ENCODE measurements around the gene HOXC13.

HOXC13 gene

DNA sequence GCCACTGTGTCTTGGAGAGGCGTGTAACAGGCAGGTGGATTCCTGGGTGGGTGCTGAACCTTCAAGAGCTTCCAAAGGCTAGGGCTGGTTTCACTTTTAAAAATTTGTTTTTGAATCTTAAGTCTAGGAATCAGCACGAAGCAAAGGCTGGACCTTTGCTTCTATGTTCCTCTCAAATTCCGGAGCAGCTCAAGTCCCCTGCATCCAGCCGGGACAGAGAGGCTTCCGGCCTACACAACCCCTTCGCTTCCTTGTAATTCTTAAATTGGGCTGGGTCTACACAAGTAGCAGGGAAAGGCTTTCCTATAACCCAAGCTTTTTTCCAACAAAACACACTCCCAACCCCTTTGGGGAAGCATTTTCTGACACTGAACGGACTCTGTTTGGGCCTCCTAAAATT, 24.4 kb downstream of the HOXC13 start:
- Histone ChIP-seq H3K4me3 (ENCODE audit: control insufficient read depth in 1 of 7, extremely low read depth in 1 of 7, insufficient read depth in 4 of 7, low read depth in 2 of 7, low read length in 6 of 7) (no peak overlapping the region), H3K36me3 (ENCODE audit: control insufficient read depth in 4 of 4, insufficient read depth in 4 of 4, low read length in 3 of 4) (no peaks in the 10 kb centered on the region), H3K27me3 (replicated peaks in 2 of 5; ENCODE audit: control insufficient read depth in 4 of 5, insufficient read depth in 5 of 5, low read length in 4 of 5) (peaks cover 34 to 100% (median 71%) of the 10 kb centered on the region in 5 experiments), H3K4me1 (ENCODE audit: control extremely low read depth in 1 of 4, control insufficient read depth in 4 of 4, insufficient read depth in 4 of 4, low read length in 3 of 4) (peaks cover 0 to 9% (median 2%) of the 10 kb centered on the region in 4 experiments), H3K27ac (ENCODE audit: insufficient read depth in 1 of 2, low read depth in 1 of 2, low read length in 2 of 2, poor library complexity in 1 of 2, severe bottlenecking in 2 of 2) (no peak overlapping the region), H3K9me3 (ENCODE audit: control extremely low read depth in 1 of 5, control insufficient read depth in 4 of 5, insufficient read depth in 2 of 5, low read depth in 1 of 5, low read length in 4 of 5) (peaks cover 0 to 11% (median 0%) of the 10 kb centered on the region in 5 experiments)
- ChIA-PET CTCF (interaction anchor here (1.4 to 2.1 kb wide), 2 partner anchors 22 to 30 kb away, joined by 4 to 5 read pairs; partner anchors contain the start of gene HOXC10), POLR2A (no interaction called here)
- 8% methylated on average over 6 of the region's 7 CpGs for whole genome bisulfite sequencing (ENCODE audit: insufficient coverage)
- no peak for DNase-seq

GRCh38 chr12:53963434-53964314, 25.0 kb downstream of the HOXC13 start:
- WGBS (ENCODE audit: insufficient coverage) = 5% methylated on average over 25 of the region's 38 CpGs
- H3K27ac ChIP-seq (ENCODE audit: insufficient read depth in 1 of 2, low read depth in 1 of 2, low read length in 2 of 2, poor library complexity in 1 of 2, severe bottlenecking in 2 of 2) = no peak overlapping the region
- peaks cover 0 to 11% (median 0%) of the 10 kb centered on the region in 5 experiments for H3K9me3 ChIP-seq (ENCODE audit: control extremely low read depth in 1 of 5, control insufficient read depth in 4 of 5, insufficient read depth in 2 of 5, low read depth in 1 of 5, low read length in 4 of 5)
- ChIA-PET POLR2A (no interaction called here), CTCF (interaction anchor here (1.1 to 1.4 kb wide), 2 partner anchors 21 to 39 kb away, joined by 3 to 4 read pairs; partner anchors contain the start of gene HOXC10)
- H3K27me3 ChIP-seq (replicated peaks in 2 of 5; ENCODE audit: control insufficient read depth in 4 of 5, insufficient read depth in 5 of 5, low read length in 4 of 5) = peaks cover 34 to 100% (median 68%) of the 10 kb centered on the region in 5 experiments
- H3K4me1 ChIP-seq (ENCODE audit: control extremely low read depth in 1 of 4, control insufficient read depth in 4 of 4, insufficient read depth in 4 of 4, low read length in 3 of 4) = peaks cover 0 to 9% (median 2%) of the 10 kb centered on the region in 4 experiments
- no peak for DNase-seq
- no peaks in the 10 kb centered on the region for H3K36me3 ChIP-seq (ENCODE audit: control insufficient read depth in 4 of 4, insufficient read depth in 4 of 4, low read length in 3 of 4)
- H3K4me3 ChIP-seq (ENCODE audit: control insufficient read depth in 1 of 7, extremely low read depth in 1 of 7, insufficient read depth in 4 of 7, low read depth in 2 of 7, low read length in 6 of 7) = no peak overlapping the region

- WGBS (ENCODE audit: insufficient coverage) = 0% methylated on average over 1 of the region's 2 CpGs
- CTCF ChIA-PET = interaction anchor here (1.1 to 1.4 kb wide), 2 partner anchors 21 to 39 kb away, joined by 3 to 4 read pairs; partner anchors contain the start of gene HOXC10
- Histone ChIP-seq H3K27ac (ENCODE audit: insufficient read depth in 1 of 2, low read depth in 1 of 2, low read length in 2 of 2, poor library complexity in 1 of 2, severe bottlenecking in 2 of 2) (no peak overlapping the region), H3K36me3 (ENCODE audit: control insufficient read depth in 4 of 4, insufficient read depth in 4 of 4, low read length in 3 of 4) (no peaks in the 10 kb centered on the region), H3K9me3 (ENCODE audit: control extremely low read depth in 1 of 5, control insufficient read depth in 4 of 5, insufficient read depth in 2 of 5, low read depth in 1 of 5, low read length in 4 of 5) (peaks cover 0 to 8% (median 0%) of the 10 kb centered on the region in 5 experiments), H3K4me1 (ENCODE audit: control extremely low read depth in 1 of 4, control insufficient read depth in 4 of 4, insufficient read depth in 4 of 4, low read length in 3 of 4) (peaks cover 0 to 9% (median 2%) of the 10 kb centered on the region in 4 experiments), H3K4me3 (ENCODE audit: control insufficient read depth in 1 of 7, extremely low read depth in 1 of 7, insufficient read depth in 4 of 7, low read depth in 2 of 7, low read length in 6 of 7) (no peak overlapping the region), H3K27me3 (replicated peaks in 2 of 5; ENCODE audit: control insufficient read depth in 4 of 5, insufficient read depth in 5 of 5, low read length in 4 of 5) (peaks cover 38 to 100% (median 75%) of the 10 kb centered on the region in 5 experiments)
- DNase-seq = no peak
- POLR2A ChIA-PET = no interaction called here
Measured at GRCh38 chr12:53964315-53964713, 25.7 kb downstream of the HOXC13 start.

DNA sequence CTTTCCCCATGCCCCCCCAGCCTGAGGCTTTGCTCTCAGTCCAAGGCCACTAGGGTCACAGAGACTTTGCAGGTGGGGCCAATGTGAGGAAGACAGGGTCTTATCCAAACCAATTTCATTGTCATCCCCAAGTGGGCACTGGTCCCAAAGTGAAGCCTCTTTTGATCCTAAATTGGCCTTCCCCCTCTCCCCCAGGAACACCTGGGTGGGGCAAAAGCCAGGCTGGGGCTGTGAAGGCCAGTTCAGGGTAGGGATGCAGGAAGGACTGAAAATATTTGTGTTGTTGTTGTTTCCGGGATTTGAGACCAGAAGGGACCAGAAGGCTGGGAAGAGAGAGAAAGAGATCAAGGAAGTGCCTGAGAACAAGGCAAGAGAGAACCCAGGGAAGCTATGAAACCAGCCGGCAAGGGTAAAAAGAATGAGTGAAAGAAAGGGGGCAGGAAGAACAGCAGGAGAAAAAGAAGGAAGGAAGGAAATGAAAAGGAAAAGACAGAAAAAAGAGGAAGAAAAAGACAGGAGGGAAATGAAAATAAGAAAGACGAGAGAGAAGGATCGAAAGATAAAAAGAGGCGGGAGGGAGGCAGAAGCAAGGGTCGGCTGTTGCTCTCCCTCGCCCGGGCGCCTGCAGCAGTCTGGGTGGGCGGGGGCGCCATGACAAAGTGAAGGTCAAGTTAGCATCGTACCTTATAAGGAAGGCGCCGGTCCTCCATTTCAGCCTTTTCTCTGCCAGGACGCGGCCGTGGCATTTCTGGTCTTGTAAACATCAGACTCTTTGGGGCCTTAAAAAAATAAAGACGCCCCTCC, 26.9 kb downstream of the HOXC13 start:
- H3K27me3 ChIP-seq (replicated peaks in 2 of 5; ENCODE audit: control insufficient read depth in 4 of 5, insufficient read depth in 5 of 5, low read length in 4 of 5) = peaks cover 37 to 100% (median 75%) of the 10 kb centered on the region in 5 experiments
- WGBS (ENCODE audit: insufficient coverage) = 4% methylated on average over 18 of the region's 18 CpGs

GRCh38 chr12:53966085-53966384, 27.4 kb downstream of the HOXC13 start:
- ChIA-PET CTCF (interaction anchor here (0.9 kb wide), 1 partner anchor 22 kb away, joined by 5 read pairs; no protein-coding TSS in a partner anchor), POLR2A (no interaction called here)
- no peak overlapping the region for H3K4me3 ChIP-seq (ENCODE audit: control insufficient read depth in 1 of 7, extremely low read depth in 1 of 7, insufficient read depth in 4 of 7, low read depth in 2 of 7, low read length in 6 of 7)
- H3K27me3 ChIP-seq (replicated peaks in 2 of 5; ENCODE audit: control insufficient read depth in 4 of 5, insufficient read depth in 5 of 5, low read length in 4 of 5) = peaks cover 37 to 100% (median 78%) of the 10 kb centered on the region in 5 experiments
- WGBS (ENCODE audit: insufficient coverage) = 11% methylated on average over 9 of the region's 15 CpGs
- no peaks in the 10 kb centered on the region for H3K36me3 ChIP-seq (ENCODE audit: control insufficient read depth in 4 of 4, insufficient read depth in 4 of 4, low read length in 3 of 4)
- no peak for DNase-seq
- H3K27ac ChIP-seq (ENCODE audit: insufficient read depth in 1 of 2, low read depth in 1 of 2, low read length in 2 of 2, poor library complexity in 1 of 2, severe bottlenecking in 2 of 2) = no peak overlapping the region
- peaks cover 0 to 5% (median under 1%) of the 10 kb centered on the region in 4 experiments for H3K4me1 ChIP-seq (ENCODE audit: control extremely low read depth in 1 of 4, control insufficient read depth in 4 of 4, insufficient read depth in 4 of 4, low read length in 3 of 4)
- peaks cover 0 to 5% (median 0%) of the 10 kb centered on the region in 5 experiments for H3K9me3 ChIP-seq (ENCODE audit: control extremely low read depth in 1 of 5, control insufficient read depth in 4 of 5, insufficient read depth in 2 of 5, low read depth in 1 of 5, low read length in 4 of 5)

More for the DNA sequence above, 26.9 kb downstream of the HOXC13 start:
- ChIA-PET POLR2A (no interaction called here), CTCF (interaction anchor here (0.8 kb wide), 1 partner anchor 236 kb away, joined by 3 read pairs; no protein-coding TSS in a partner anchor)
- peaks cover 0 to 5% (median 0%) of the 10 kb centered on the region in 5 experiments for H3K9me3 ChIP-seq (ENCODE audit: control extremely low read depth in 1 of 5, control insufficient read depth in 4 of 5, insufficient read depth in 2 of 5, low read depth in 1 of 5, low read length in 4 of 5)
- no peak overlapping the region for H3K27ac ChIP-seq (ENCODE audit: insufficient read depth in 1 of 2, low read depth in 1 of 2, low read length in 2 of 2, poor library complexity in 1 of 2, severe bottlenecking in 2 of 2)
- no peaks in the 10 kb centered on the region for H3K36me3 ChIP-seq (ENCODE audit: control insufficient read depth in 4 of 4, insufficient read depth in 4 of 4, low read length in 3 of 4)
- peaks cover 0 to 9% (median 2%) of the 10 kb centered on the region in 4 experiments for H3K4me1 ChIP-seq (ENCODE audit: control extremely low read depth in 1 of 4, control insufficient read depth in 4 of 4, insufficient read depth in 4 of 4, low read length in 3 of 4)
- no peak for DNase-seq
- H3K4me3 ChIP-seq (ENCODE audit: control insufficient read depth in 1 of 7, extremely low read depth in 1 of 7, insufficient read depth in 4 of 7, low read depth in 2 of 7, low read length in 6 of 7) = no peak overlapping the region

GRCh38 chr12:53966385-53967133, 27.9 kb downstream of the HOXC13 start:
- peaks cover 37 to 100% (median 78%) of the 10 kb centered on the region in 5 experiments for H3K27me3 ChIP-seq (replicated peaks in 2 of 5; ENCODE audit: control insufficient read depth in 4 of 5, insufficient read depth in 5 of 5, low read length in 4 of 5)
- ChIA-PET POLR2A (no interaction called here), CTCF (interaction anchor here (0.9 kb wide), 1 partner anchor 21 kb away, joined by 5 read pairs; no protein-coding TSS in a partner anchor)
- H3K36me3 ChIP-seq (ENCODE audit: control insufficient read depth in 4 of 4, insufficient read depth in 4 of 4, low read length in 3 of 4) = no peaks in the 10 kb centered on the region
- WGBS (ENCODE audit: insufficient coverage) = 6% methylated on average over 16 of the region's 36 CpGs
- H3K4me3 ChIP-seq (ENCODE audit: control insufficient read depth in 1 of 7, extremely low read depth in 1 of 7, insufficient read depth in 4 of 7, low read depth in 2 of 7, low read length in 6 of 7) = no peak overlapping the region
- H3K9me3 ChIP-seq (ENCODE audit: control extremely low read depth in 1 of 5, control insufficient read depth in 4 of 5, insufficient read depth in 2 of 5, low read depth in 1 of 5, low read length in 4 of 5) = peaks cover 0 to 5% (median 0%) of the 10 kb centered on the region in 5 experiments
- DNase-seq = no peak
- no peak overlapping the region for H3K27ac ChIP-seq (ENCODE audit: insufficient read depth in 1 of 2, low read depth in 1 of 2, low read length in 2 of 2, poor library complexity in 1 of 2, severe bottlenecking in 2 of 2)
- peaks cover 0 to 1% (median 0%) of the 10 kb centered on the region in 4 experiments for H3K4me1 ChIP-seq (ENCODE audit: control extremely low read depth in 1 of 4, control insufficient read depth in 4 of 4, insufficient read depth in 4 of 4, low read length in 3 of 4)

Measured in common myeloid progenitor, CD34-positive (primary cell).